Measurements from ENCODE around the gene PEPD. TPM values are rescaled to one million over a fixed set of nuclear protein-coding genes. Genes with fewer than 3 reads are reported as not detected.

PEPD gene
- total and polyA plus RNA-seq, 10 of the 15 experiments (the other 5 are each of a cell fraction or from before 2014, with no cell fraction given) = 1.4 to 52.0 (median 20.2) TPM

GRCh38 chr19:33497778-33498175 is 23.8 kb downstream of the PEPD start:
- H3K4me3 ChIP-seq = no peak overlapping the region
- H4K20me1 ChIP-seq (ENCODE audit: control insufficient read depth, insufficient read depth) = no peaks in the 10 kb centered on the region
- H3K9ac ChIP-seq (ENCODE audit: control insufficient read depth, insufficient read depth, low read length) = no peak overlapping the region
- no peaks in the 10 kb centered on the region for H3K79me2 ChIP-seq (ENCODE audit: control insufficient read depth, insufficient read depth, low read length)
- no peaks in the 10 kb centered on the region; a peak in 1 of 4 replicates for H3K36me3 ChIP-seq (ENCODE audit: control insufficient read depth in 2 of 2, insufficient read depth in 2 of 2, low read length in 1 of 2)
- WGBS (ENCODE audit: insufficient coverage, insufficient replicate concordance, low lambda C conversion rate, missing lambda C conversion rate) = 74% methylated on average over 12 of the region's 12 CpGs
- ChIA-PET RAD21 (ENCODE audit: unreplicated experiment) (no interaction called here), CTCF (no interaction called here), SMC1A (ENCODE audit: uncharacterized antibody, unreplicated experiment) (no interaction called here), POLR2A (no interaction called here)
- no peaks in the 10 kb centered on the region for H3K27me3 ChIP-seq (replicated peaks in 1 of 2; ENCODE audit: control insufficient read depth in 2 of 2, insufficient read depth in 2 of 2, low read length in 1 of 2)
- FAIRE-seq (no peak), DNase-seq (ENCODE audit: low read depth, low spot score) (no peak), ATAC-seq (no peak)
- no TSS peak for BruUV-seq (replicated peaks)
- no peak overlapping the region for H2AFZ ChIP-seq (ENCODE audit: control insufficient read depth, low read depth, low read length)
- H3K27ac ChIP-seq (ENCODE audit: control insufficient read depth, insufficient read depth) = no peak overlapping the region
- intact Hi-C loops (cut with micrococcal nuclease; ENCODE audit: unreplicated experiment) (no loop called here), in situ Hi-C loops (cut with MboI) (no loop called here)
- H3K4me1 ChIP-seq (ENCODE audit: control insufficient read depth, insufficient read depth, low read length) = no peaks in the 10 kb centered on the region
- H3K9me3 ChIP-seq (replicated peaks; ENCODE audit: control insufficient read depth, insufficient read depth, low read length) = no peaks in the 10 kb centered on the region
- no peak overlapping the region for H3K4me2 ChIP-seq (ENCODE audit: control insufficient read depth, insufficient read depth)
- TF ChIP-seq SMC3 (IDR thresholded peaks at IDR 0.05; ENCODE audit: borderline replicate concordance, low read length) (no peak), USF1 (IDR thresholded peaks at IDR 0.05; ENCODE audit: borderline replicate concordance, extremely low read length, insufficient read depth, low read depth, low read length) (no peak), SMARCA5 (IDR thresholded peaks at IDR 0.05) (no peak), ESRRA (IDR thresholded peaks at IDR 0.05; ENCODE audit: low read length) (no peak), PAX8 (IDR thresholded peaks at IDR 0.05) (no peak), ELK1 (IDR thresholded peaks at IDR 0.05; ENCODE audit: low read depth, low read length) (no peak), RAD51 (IDR thresholded peaks at IDR 0.05) (no peak), REST (IDR thresholded peaks at IDR 0.05; ENCODE audit: low read depth, low read length) (no peak), ATF2 (IDR thresholded peaks at IDR 0.05; ENCODE audit: low read length) (no peak), KDM1A (IDR thresholded peaks at IDR 0.05; ENCODE audit: borderline replicate concordance) (no peak), E4F1 (IDR thresholded peaks at IDR 0.05; ENCODE audit: borderline replicate concordance, partially characterized antibody) (no peak), SREBF2 (IDR thresholded peaks at IDR 0.05; ENCODE audit: low read length) (no peak), NR2C1 (IDR thresholded peaks at IDR 0.05) (no peak), IRF3 (IDR thresholded peaks at IDR 0.05) (no peak), MEF2A (IDR thresholded peaks at IDR 0.05; ENCODE audit: insufficient read depth, low read depth, low read length) (no peak)
